Measurements from ENCODE around the gene NDUFS7.

The NDUFS7 gene

DNA sequence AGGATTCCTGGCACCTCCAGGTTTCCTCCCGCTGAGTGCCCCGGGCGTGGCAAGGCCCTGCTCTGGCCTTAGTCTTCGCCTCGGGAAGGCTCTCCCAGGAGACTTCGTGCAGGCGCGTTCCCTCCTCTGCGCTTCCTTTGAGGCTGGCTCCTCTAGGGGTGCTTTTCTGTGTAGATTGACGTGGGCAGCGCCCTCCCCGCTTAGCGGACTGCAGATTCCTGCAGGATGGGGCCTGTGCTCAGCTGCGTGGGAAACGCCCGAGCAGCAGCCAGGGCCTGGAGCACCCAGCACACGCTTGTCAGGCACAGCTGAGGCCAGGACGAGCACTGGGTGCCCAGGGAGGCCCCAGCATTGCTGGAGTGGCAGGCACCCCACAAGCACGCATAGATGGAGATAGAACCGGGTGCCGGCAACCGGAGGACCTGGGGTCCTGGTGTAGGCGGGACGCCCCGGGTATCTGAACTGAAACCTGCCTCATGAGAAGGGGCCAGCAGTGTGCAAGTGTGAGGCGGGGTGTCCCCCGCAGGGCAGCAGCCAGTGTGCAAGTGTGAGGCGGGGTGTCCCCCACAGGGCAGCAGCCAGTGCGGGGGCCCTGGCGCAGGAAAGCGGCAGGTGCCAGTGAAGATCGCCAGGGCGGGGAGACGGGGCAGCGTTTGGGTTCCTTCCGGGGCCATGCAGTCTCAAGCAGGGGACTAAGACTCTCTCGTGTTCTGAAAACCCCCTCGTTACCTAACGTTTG lies 3.4 kb downstream of the NDUFS7 start:
- no peak for DNase-seq

DNA sequence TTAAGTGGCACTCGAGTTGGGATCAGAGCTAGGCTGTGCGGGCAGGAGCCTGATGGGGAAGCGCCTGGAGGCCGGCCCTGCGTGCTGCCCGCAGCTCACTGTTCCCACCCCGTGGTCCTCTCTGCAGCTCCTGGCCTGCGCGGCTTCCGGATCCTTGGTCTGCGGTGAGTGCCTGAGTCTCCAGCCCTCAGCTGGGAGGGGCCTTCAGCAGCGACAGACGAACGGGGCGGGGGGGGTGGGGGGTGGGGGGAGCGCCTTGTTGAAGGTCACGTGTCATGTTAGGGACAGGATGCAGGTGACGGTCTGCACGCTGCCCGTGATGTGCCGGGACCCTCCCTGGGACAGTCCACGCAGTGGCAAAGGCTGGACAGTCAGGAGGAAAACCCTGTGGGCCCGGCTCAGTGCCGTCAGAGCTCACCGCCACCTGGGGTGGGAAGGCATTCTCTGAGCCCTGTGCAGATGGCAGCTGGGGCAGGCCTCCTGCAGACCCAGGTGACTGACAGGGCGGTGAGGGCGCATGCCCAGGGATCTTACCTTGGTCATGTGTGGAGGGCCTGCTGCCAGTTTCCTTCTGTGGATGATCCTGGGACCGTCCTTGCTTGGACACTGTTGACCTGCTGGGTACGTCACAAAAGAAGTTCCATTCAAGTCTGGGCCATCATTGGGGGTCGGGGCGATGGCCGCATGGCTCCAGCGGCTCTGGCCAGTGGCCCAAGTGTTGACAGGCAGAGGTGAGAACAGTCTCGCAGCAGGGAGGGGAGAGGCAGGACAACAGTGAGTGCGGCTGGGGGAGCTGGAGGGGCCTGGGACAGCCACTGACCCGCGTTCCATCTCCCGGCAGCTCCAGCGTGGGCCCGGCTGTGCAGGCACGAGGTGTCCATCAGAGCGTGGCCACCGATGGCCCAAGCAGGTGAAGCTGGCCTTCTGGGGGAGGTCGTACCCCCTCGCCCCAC lies 4.3 kb downstream of the NDUFS7 start:
- no peak for DNase-seq

DNA sequence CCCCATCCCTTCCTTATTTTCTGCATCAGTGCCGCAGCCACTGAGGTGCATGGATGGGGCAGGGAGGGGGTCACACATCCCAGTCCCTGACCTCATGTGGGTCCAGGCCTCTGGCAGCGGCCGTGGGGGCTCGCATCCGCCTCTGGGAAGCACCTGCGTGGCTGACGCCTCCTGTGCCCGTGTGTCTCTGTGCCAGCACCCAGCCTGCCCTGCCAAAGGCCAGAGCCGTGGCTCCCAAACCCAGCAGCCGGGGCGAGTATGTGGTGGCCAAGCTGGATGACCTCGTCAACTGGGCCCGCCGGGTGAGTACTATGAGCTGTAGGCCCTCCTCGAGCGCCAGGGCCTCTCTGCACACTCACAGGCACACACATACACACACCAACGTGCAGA lies 4.9 kb downstream of the NDUFS7 start:
- DNase-seq = no peak

DNA sequence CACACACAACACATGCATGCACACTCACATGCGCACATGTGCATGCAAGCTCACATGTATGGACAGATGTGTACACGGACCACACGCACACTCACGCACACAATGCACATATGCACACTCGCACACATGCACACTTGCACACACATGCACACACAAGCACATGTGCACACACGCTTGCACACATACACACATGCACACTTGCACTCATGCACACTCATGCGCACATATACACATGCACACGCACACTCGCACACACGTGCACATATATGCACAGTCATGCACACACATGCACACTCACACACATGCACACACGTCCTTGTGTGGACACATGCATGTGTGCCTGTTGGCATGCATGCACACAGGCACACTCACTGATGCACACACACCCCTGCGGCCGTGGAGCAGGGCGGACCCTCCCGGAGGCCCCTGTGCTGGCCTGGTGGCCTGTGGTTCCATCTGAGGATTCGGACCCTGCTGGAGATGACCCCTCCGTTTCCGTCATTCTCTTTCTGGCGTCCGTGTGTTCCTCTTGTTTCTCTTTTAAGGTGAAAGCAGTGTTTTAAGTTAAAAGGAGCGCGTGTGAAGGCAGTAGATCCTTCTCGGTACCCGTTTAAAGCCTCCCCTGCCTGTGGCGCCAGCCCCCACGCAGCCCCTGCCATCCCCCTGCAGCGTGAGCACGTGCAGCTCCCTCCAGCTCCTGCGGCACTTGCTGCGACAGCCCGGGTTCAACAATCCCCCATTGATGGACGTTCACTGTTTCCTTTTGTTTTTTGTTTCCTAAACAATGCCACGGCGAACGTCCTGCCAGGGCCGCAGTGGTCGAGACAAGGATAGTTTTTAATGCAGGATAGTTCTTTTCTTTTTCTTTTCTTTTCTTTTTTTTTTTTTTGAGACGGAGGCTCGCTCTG lies 5.6 kb downstream of the NDUFS7 start:
- no peak for DNase-seq

DNA sequence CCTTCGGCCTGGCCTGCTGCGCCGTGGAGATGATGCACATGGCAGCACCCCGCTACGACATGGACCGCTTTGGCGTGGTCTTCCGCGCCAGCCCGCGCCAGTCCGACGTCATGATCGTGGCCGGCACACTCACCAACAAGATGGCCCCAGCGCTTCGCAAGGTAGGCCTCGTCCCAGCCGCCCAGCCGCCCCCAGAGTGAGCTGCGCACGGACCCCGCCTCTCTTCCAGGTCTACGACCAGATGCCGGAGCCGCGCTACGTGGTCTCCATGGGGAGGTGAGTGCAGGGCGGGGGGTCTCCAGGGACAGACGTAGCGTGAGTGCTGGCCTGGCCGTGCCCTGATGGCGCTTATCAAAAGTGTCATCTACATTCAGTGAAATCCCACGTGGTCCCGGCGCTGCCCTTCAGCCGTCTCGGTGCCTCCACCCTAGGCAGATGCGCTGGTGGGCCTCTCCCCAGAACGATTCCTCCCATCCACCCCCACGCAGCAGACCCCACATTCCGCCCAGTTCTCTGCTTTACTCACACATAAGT lies 7.2 kb downstream of the NDUFS7 start:
- DNase-seq = no peak

DNA sequence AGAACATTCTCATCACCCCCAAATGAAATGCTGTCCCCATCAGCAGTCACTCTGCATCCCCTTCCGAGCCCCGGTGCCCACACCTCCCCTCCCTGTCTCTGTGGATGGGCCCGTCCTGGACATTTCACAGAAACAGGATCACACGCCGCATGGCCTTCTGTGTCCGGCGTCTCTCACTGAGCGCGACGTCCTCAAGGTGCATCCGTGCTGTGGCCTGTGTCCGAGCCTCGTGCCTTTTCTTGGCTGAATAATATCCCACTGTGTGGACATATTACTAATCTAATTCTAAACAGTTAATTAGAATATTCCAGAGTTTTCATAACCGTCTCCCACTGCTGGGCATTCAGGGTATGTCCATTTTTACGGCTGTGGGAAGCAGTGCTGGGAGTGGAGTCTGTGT lies 8.7 kb downstream of the NDUFS7 start:
- no peak for DNase-seq

DNA sequence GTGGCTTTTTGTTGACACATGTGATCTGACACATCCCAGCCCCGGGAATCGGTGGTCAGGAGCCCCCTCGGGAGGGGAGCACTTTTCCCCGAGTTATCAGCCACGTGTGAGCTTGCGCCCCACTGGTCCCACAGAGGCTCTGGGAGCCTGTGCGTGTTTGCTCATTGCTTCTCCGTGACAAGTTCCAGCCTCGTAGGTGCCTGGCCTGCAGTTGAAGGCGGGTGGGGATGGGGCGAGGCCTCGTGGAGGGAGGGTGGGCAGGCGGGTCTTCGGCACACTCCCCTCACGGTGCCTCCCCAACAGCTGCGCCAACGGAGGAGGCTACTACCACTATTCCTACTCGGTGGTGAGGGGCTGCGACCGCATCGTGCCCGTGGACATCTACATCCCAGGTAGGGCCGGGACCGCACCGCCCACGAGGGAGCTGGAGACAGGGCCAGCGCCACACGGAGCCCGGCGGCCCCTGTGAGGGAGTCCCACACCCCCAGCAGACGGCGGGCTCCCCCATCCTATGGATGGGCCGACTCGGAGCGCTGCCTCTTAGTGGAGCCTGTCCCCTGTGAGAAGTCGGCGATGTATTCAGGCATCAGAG lies 9.3 kb downstream of the NDUFS7 start:
- no peak for DNase-seq

DNA sequence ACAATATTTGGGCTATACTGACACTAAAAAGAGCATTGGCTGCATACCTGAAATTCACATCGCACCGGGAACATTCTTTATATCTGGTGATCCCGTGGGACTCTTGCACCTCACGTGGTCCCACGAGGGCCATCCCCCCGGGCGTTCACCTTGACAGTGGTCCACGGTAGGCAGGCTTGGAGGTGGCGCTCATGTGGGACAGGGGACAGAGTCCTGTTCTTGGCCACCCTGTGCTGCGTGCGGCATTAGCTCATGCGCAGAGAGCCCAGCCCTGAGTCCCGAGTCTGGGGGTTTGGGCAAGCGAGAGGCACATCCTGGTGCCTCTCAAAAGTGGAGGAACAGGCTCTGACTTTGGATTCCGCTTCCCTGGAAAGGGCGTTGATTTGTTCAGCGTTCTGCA lies 10.1 kb downstream of the NDUFS7 start:
- no peak for DNase-seq

DNA sequence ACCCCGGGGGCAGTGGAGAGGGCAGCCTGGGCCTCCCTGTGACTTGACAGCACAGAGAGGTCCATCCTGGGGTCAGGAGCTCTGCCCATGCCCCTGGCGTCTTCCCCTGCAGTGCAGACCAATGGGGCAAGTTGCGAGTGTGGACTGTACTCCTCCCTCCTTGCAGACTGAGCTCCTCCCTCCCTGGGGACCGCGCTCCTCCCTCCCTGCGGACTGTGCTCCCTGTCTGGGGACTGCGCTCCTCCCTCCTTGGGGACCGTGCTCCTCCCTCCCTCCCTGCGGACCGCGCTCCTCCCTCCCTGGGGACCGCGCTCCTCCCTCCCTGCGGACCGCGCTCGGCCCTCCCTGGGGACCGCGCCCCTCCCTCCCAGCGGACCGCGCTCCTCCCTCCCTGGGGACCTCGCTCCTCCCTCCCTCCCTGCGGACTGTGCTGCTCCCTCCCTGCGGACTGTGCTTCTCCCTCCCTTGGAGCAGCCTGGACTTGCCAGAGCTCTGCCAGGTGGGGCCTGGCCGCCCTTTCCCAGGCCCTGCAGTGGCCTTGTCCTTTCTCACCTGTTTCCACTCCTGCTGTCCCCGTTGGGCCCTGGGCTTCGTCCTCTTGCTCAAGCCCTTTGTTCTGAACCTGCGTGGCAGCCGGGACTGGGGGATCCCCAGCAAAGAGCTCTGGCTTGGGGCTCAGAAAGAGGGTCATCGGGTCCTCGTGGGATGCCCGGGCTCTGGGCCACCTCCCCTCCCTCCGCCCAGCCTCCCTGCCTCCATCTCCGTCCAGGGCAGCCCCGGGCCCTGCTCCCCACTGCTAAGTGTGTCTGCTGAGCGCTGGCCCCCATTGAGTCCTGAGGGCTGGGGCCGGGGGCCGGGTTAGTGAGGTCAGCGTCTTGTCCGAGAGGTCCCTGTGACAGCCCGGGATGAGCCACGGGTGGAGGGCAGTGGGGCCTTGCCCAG lies 10.8 kb downstream of the NDUFS7 start:
- DNase-seq = no peak

DNA sequence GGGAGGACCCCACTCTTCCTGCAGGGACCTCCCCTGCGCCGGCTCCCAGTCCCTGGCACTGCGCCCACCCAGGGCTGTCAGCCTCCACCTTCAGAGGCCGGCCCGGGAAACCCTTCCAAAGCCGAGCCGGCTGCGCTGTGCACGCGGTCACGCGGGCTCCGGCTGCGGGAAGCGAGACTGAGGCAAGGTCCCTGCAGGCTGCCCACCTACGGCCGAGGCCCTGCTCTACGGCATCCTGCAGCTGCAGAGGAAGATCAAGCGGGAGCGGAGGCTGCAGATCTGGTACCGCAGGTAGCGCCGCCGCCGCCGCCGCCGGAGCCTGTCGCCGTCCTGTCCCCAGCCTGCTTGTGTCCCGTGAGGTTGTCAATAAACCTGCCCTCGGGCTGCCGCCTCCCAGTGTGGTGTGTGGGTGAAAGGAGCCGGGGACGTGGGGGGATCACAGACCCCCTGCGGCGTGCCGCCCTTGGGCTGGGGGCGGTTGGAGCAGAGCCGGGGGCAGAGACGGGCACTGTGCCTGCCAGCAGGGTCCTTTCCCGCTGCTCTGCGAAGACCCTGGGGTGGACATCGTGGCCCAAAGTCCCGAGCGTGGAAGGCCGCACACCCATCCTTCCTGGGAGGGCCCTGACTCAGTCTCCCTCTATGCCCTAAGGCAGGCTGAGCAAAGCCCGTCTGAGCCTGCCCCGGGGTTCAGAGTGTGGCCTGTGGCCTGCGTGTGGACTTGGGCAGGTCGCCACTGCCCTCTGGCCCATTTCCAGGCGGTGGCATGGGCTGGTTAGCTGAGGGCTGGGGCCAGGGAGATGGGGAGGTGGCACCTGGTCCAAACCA lies 11.7 kb downstream of the NDUFS7 start:
- DNase-seq = no peak

DNA sequence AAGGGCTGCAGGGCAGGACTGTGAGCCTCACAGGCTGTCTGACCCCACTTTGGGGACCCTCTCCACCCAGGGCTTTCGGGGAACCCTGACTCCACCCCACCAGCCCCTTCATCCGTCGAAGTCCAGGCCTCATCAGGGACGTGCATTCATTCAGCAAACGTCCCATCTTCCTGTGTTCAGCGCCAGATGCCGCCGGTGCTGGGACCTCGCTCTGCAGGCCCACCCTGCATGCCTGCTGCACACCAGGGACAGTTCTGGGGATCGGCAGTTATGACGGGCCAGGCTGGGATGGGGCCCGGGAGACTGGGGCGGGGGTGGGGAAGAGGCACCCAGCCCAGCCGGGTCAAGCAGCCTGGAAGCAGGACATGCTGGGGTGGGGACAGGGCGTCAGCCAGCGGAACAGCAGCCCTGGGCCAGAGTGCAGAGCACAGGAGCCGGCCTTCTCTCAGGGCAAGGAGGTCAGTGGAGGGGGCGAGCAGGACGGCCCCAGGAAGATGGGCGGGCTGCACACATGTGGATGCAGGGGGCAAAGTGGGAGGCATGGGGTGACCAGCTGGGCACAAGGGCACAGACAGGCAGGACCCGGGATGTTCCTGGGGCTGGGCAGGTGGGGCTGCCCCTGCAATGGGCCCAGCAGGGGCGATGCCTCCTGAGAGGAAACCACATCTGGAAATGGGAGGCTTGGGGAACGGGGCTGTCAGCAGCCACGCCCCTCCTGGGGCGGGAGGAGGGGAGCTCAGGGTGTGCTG lies 12.5 kb downstream of the NDUFS7 start:
- no peak for DNase-seq

DNA sequence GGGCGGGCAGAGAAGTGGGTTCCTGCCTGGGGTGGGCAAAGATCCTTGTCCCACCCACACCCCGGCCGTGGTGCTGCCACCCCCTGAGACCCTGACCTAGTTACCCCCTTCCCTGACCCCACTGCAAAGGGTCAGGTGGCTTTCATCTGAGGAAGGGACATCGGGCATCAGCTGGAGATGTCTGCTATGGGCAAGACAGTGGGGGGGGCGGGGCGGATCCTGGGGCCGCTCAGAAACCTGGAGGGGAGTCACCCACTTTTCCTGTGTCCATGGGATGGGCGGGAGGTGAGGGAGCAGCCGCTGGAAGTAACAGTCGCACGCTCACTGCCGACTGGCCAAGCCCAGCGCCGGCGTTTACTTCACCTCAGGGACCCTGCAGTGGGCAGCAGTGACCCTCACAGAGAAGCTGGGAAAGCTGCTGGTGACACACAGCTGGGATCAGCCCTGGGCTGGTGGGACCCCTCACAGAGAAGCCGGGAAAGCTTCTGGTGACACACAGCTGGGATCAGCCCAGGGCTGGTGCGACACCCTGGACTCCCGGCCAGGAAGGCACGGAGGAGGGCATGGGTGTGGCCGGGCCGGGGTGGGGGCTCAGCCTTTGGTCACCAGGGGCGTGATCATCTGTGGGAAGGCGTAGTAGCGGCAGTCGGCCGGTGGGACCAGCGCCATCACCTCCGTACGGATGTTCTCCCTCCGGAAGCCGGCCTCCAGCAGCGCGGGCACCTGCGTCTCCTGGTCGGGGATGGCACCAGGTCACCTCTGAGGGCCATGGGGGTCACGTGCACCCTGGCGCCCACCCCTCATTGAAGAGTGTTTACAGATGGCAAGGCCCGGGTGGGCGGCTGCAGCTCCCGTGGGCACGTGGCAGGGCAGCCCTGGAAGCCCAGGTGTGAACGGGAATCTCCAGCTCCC lies 13.3 kb downstream of the NDUFS7 start:
- DNase-seq = no peak

DNA sequence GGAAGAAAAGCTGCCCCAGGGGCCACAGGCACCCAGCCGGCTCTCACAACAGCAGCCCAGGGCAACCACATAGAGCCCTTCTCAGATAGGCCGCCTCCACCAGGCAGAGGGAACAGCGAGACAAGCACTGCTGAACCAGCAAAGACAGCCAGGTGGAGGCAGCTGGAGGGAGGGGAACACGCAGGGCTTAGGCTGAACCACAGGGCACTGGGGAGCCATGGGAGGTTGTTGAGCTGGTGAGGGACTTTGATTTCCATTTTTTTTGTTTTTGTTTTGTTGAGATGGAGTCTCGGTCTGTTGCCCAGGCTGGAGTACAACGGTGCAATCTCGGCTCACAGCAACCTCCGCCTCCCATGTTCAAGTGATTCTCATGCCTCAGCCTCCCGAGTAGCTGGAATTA lies 14.1 kb downstream of the NDUFS7 start:
- no peak for DNase-seq

DNA sequence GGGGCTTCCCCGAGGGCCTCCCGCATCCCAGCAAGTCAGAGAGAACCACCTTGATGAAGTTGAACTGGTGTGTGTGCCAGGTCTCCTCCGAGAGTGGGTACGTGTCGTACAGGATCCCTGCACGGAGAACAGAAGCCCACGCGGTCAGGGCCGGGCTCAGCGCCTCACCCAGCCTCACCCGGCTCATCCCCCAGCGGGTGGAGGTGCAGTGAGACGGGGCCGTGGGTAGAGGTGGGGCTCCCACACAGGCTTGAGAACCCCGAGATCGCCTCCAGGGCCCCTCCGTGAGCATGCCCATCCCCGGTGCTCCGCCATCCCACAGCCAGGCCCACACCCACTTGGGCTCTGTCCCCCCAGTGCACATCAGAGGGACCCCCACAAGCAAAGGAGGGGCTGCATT lies 15.4 kb downstream of the NDUFS7 start:
- DNase-seq = no peak

DNA sequence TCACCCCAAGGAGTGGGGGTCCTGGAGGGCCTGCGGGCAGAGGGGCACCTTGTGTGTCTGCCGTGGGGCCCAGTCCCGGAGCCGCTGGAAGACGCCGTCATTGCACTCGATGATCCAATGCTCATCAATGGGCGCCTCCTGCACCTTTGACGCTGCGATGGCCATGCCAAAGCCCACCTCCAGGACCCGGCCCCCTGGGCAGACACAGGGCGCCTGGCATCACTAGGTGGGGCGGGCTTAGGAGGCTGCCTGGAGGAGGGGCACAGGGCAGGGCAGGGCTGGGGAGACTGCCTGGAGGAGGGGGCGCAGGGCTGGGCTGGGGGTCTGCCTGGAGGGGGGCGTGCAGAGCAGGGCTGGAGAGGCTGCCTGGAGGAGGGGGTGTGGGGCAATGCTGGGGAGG lies 16.0 kb downstream of the NDUFS7 start:
- no peak for DNase-seq

DNA sequence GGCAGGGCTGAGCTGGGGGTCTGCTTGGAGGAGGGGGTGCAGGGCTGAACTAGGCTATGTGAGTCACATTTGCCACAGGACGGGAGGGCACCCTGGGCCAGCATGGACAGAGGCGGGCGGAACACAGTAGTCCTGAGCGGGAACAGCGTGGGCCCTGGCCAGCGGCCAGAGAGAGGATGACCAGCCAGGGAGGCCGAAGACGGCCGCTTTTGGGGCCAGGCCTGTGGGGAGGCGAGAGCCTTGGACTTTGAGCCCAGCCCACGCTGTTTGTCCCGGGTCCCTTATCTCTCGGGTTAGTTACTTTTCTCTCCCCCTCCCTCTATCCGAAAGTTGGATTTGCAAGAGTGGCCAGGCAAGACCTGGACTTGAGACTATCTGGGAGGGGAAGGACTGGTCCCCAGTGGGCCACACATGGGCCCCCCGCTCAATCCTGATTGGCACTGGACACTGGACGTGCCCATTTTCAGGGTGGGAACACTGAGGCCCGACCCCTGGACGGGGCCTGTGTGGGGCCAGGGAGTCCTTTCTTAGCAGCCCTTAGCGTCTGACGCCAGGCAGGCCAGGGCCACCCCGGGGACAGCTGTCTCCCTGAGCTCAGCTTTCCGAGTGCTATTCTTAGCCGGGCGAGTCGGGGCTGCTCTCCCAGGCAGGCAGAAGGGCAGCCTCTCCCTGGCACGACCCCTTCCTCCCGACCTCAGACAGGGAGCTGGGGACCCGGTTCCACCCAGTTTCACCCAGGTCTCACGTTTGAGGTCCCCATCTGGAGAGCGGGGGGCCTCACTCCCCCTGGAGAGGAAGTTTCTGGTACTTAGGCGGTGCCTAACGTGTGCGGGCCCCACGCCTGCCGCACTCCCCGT lies 16.8 kb downstream of the NDUFS7 start:
- no peak for DNase-seq

DNA sequence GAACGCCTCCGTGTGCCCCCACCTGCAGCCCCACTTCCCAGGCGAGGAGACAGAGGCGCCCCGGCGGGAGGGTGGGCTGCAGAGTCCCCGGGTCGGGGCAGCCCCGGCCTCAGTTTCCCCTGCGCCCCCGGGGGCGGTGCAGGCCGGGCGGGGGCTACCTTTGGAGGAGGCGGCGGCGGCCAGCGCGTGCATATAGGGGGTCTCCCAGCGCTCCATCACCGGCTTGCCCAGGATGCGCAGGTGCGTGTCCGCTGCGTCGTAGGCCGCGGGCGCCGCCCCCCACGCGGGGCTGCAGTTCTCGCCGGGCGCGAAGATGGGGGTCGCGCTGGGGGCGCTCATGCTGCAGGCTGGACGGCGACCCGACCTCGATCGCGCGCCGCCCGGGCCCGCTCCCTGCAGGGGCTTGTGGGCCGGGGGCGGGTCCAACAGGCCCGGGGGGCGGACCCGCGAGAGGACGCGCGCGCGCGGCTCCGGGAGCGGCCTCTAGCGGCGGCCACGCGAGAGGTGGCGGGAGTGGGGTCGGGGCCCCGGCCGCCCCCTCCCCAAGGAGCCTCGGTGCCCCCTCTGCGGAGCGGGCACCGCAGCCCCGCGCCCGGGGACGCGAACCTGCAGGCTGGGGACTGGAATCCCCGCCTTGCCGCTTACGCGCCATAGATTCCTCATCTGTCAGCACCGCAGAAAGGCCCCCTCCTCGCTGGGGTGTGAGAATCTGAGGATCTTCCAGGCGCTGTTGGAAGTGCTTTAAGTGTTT lies 17.6 kb downstream of the NDUFS7 start, which contains the start of gene GAMT:
GAMT (minus strand) TSS at position 405 of the 751 bp plus-strand sequence; CDS start at position 339, 66 bp downstream.
- peak; percentile 69 for DNase-seq
